A673 (cell line): ENCODE data around the gene FRS2. TPM values are rescaled to one million over a fixed set of nuclear protein-coding genes. Genes with fewer than 3 reads are reported as not detected.

Source experiments
- BruUV-seq: library from RNA; stranded (reverse); fragments of 400-500 nt; replicated peaks from 2 replicates; lab custom pipeline; 2021; lab: Mats Ljungman, UMichigan
- CTCF ChIA-PET: fragments of 300-600 bp; sonication (Branson Sonifier 250); formaldehyde crosslinking; loops from one replicate; lab custom pipeline; 2022; ENCODE audit warnings: antibody characterized with exemption; lab: Charles Lee
- POLR2A ChIA-PET: fragments of 300-600 bp; sonication (Branson Sonifier 250); formaldehyde crosslinking; loops from one replicate; lab custom pipeline; 2022; ENCODE audit warnings: antibody characterized with exemption; ENCODE audit not compliant: low non-redundant PET; lab: Charles Lee
- DNase-seq: peaks from one replicate; pipeline ENCODE4 v3.0.0-alpha.2; 2015; ENCODE audit warnings: low spot score
- H3K27ac ChIP-seq: fragments of 200-600 bp; sonication (generic); 2 replicates; pipeline ENCODE4 v1.5.1; 2016; ENCODE audit warnings: mixed run types, low read depth, mild to moderate bottlenecking, mixed read lengths, antibody characterized with exemption, low read length; ENCODE audit not compliant: poor library complexity, severe bottlenecking
- H3K27me3 ChIP-seq: fragments of 200-600 bp; sonication (generic); replicated peaks from 2 replicates; pipeline ENCODE4 v1.6.1; 2017; ENCODE audit warnings: mixed run types, low read depth, mild to moderate bottlenecking, mixed read lengths, antibody characterized with exemption, low read length; ENCODE audit not compliant: insufficient read depth, poor library complexity
- H3K36me3 ChIP-seq: fragments of 200-600 bp; sonication (generic); 2 replicates; pipeline ENCODE4 v1.6.1; 2016; ENCODE audit warnings: mixed run types, mild to moderate bottlenecking, mixed read lengths, antibody characterized with exemption, low read length; ENCODE audit not compliant: insufficient read depth, poor library complexity, severe bottlenecking
- H3K4me1 ChIP-seq: fragments of 200-600 bp; sonication (generic); 2 replicates; pipeline ENCODE4 v1.6.1; 2017; ENCODE audit warnings: mixed run types, mild to moderate bottlenecking, mixed read lengths, antibody characterized with exemption, low read length; ENCODE audit not compliant: insufficient read depth, poor library complexity, severe bottlenecking
- H3K4me3 ChIP-seq: fragments of 200-600 bp; sonication (generic); 2 replicates; pipeline ENCODE4 v1.5.1; 2016; ENCODE audit warnings: low read depth, mixed run types, mild to moderate bottlenecking, mixed read lengths, low read length; ENCODE audit not compliant: poor library complexity, severe bottlenecking
- H3K9me3 ChIP-seq: fragments of 200-600 bp; sonication (generic); 2 replicates; pipeline ENCODE4 v1.6.1; 2016; ENCODE audit warnings: mixed run types, low read depth, mild to moderate bottlenecking, mixed read lengths, antibody characterized with exemption, low read length; ENCODE audit not compliant: poor library complexity, severe bottlenecking
- EZH2 ChIP-seq: fragments of 200-600 bp; sonication (generic); IDR thresholded peaks from 2 replicates; pipeline ENCODE4 v1.6.1; 2017; ENCODE audit warnings: borderline replicate concordance, low read depth, mild to moderate bottlenecking, mixed read lengths, antibody characterized with exemption, low read length; ENCODE audit not compliant: poor library complexity, severe bottlenecking
- intact Hi-C: fragments of 100-400 bp; cut with micrococcal nuclease; formaldehyde crosslinking; loops from one replicate; pipeline ENCODE4 v1.10.0; 2022; ENCODE audit not compliant: unreplicated experiment
- total RNA-seq: library from RNA; stranded (reverse); gene quantifications from 2 replicates; pipeline ENCODE4 v1.2.3, GENCODE V29; 2021
- TF ChIP-seq, protein P1 (sequence below): fragments of 300-800, 200-600 bp; sonication (generic); conservative IDR thresholded peaks from 2 replicates; pipeline ENCODE4 v1.5.1; 2017; ENCODE audit warnings: low read depth, mild to moderate bottlenecking, antibody characterized with exemption, low read length, moderate library complexity, mixed read lengths

Gene FRS2
- total RNA-seq, 1 experiment from 2014 or later: 34.5 TPM

- BruUV-seq: no TSS peak
- ChIA-PET POLR2A (no interaction called here), CTCF (no interaction called here)
- intact Hi-C loops: no loop called here
- Histone ChIP-seq H3K27me3 (no peaks in the 10 kb centered on the region), H3K36me3 (no peaks in the 10 kb centered on the region), H3K9me3 (no peaks in the 10 kb centered on the region), H3K4me1 (peaks cover 35% of the 10 kb centered on the region), H3K4me3 (no peak overlapping the region), H3K27ac (no peak overlapping the region)
- no peak for TF ChIP-seq EZH2
- TF ChIP-seq, protein P1, sequence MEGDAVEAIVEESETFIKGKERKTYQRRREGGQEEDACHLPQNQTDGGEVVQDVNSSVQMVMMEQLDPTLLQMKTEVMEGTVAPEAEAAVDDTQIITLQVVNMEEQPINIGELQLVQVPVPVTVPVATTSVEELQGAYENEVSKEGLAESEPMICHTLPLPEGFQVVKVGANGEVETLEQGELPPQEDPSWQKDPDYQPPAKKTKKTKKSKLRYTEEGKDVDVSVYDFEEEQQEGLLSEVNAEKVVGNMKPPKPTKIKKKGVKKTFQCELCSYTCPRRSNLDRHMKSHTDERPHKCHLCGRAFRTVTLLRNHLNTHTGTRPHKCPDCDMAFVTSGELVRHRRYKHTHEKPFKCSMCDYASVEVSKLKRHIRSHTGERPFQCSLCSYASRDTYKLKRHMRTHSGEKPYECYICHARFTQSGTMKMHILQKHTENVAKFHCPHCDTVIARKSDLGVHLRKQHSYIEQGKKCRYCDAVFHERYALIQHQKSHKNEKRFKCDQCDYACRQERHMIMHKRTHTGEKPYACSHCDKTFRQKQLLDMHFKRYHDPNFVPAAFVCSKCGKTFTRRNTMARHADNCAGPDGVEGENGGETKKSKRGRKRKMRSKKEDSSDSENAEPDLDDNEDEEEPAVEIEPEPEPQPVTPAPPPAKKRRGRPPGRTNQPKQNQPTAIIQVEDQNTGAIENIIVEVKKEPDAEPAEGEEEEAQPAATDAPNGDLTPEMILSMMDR: no peak
- no peak for DNase-seq
Observed at GRCh38 chr12:69508091-69508490, 37.9 kb downstream of the FRS2 start.

- DNase-seq: no peak
- intact Hi-C loops: no loop called here
- Histone ChIP-seq H3K27me3 (no peaks in the 10 kb centered on the region), H3K27ac (no peak overlapping the region), H3K4me3 (no peak overlapping the region), H3K9me3 (no peaks in the 10 kb centered on the region), H3K36me3 (no peaks in the 10 kb centered on the region), H3K4me1 (peaks cover 39% of the 10 kb centered on the region)
- ChIA-PET CTCF (no interaction called here), POLR2A (no interaction called here)
- TF ChIP-seq EZH2: no peak
- TF ChIP-seq, protein P1: no peak
- no TSS peak for BruUV-seq
Observed at GRCh38 chr12:69508621-69509020, 38.4 kb downstream of the FRS2 start.

DNA sequence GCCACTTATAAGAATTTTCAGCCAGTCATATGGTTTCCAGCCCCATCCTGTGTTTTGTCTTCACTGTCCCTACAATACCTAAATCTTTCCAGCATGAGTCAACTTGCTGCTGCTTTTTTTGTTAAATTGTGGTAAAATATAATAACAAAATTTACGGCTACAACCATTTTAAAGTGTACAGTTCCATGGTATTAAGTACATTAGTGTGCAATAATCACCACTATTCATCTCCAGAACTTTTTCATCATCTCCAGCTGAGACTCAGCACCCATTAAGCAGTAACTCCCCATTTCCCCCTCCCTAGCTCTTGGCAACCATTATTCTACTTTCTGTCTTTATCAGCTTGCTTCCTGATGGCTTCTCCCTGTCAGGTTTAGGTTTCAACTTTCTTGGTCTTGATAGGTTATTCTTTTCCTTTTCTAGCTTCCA lies 39.1 kb downstream of the FRS2 start:
- peak; percentile 56 for DNase-seq
- CTCF ChIA-PET: no interaction called here
- no peak overlapping the region for H3K4me3 ChIP-seq
- POLR2A ChIA-PET: interaction anchor here (0.6 kb wide), 1 partner anchor 10 kb away, joined by 3 read pairs; no protein-coding TSS in a partner anchor
- H3K27me3 ChIP-seq: no peaks in the 10 kb centered on the region
- no TSS peak for BruUV-seq
- peaks cover 41% of the 10 kb centered on the region for H3K4me1 ChIP-seq
- no peaks in the 10 kb centered on the region for H3K36me3 ChIP-seq
- peak overlapping the region; percentile 3 for H3K27ac ChIP-seq
- no peaks in the 10 kb centered on the region for H3K9me3 ChIP-seq
- no peak for TF ChIP-seq EZH2
- TF ChIP-seq, protein P1: no peak
- intact Hi-C loops: no loop called here
